ENCODE results near the gene DNAJC9. TPM values are rescaled to one million over a fixed set of nuclear protein-coding genes. Genes with fewer than 3 reads are reported as not detected.
A peak's percentile ranks its signal among the peaks of the same experiment; 100 is the strongest.

The DNAJC9 gene
- total and polyA plus RNA-seq, 12 donors: 5.6 to 11.2 (median 7.5) TPM

GRCh38 chr10:73247509-73248258 is 629 bp upstream of the DNAJC9 start:
- Histone ChIP-seq H3K36me3 (peaks cover 0 to 65% (median 17%) of the 10 kb centered on the region in 9 donors), H3K9me3 (no peaks in the 10 kb centered on the region), H3K4me1 (peaks cover 8 to 58% (median 43%) of the 10 kb centered on the region in 9 donors), H3K27me3 (no peaks in the 10 kb centered on the region), H3K27ac (peak overlapping the region; percentile 39 to 86 (median 80)), H3K4me3 (peak overlapping the region; percentile 69 to 98 (median 89))
- TF ChIP-seq, protein P1, sequence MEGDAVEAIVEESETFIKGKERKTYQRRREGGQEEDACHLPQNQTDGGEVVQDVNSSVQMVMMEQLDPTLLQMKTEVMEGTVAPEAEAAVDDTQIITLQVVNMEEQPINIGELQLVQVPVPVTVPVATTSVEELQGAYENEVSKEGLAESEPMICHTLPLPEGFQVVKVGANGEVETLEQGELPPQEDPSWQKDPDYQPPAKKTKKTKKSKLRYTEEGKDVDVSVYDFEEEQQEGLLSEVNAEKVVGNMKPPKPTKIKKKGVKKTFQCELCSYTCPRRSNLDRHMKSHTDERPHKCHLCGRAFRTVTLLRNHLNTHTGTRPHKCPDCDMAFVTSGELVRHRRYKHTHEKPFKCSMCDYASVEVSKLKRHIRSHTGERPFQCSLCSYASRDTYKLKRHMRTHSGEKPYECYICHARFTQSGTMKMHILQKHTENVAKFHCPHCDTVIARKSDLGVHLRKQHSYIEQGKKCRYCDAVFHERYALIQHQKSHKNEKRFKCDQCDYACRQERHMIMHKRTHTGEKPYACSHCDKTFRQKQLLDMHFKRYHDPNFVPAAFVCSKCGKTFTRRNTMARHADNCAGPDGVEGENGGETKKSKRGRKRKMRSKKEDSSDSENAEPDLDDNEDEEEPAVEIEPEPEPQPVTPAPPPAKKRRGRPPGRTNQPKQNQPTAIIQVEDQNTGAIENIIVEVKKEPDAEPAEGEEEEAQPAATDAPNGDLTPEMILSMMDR (IDR thresholded peaks at IDR 0.05): no peak
- ATAC-seq (no peak), DNase-seq (no peak)
- intact Hi-C loops (cut with DNase I): no loop called here
- 40 to 48% methylated on average over 4 of the region's 4 CpGs for WGBS, 2 donors

GRCh38 chr10:73246322-73246645 is 771 bp downstream of the DNAJC9 start:
- intact Hi-C loops (cut with DNase I): no loop called here
- TF ChIP-seq, protein P1 (IDR thresholded peaks at IDR 0.05): no peak
- WGBS, 2 donors: 4 to 5% methylated on average over 8 of the region's 8 CpGs
- ATAC-seq (no peak), DNase-seq (no peak)
- Histone ChIP-seq H3K27ac (peak overlapping the region in 8 of 10 donors; percentile 69 to 86 (median 82)), H3K27me3 (no peaks in the 10 kb centered on the region), H3K4me3 (peak overlapping the region; percentile 69 to 98 (median 89)), H3K36me3 (peaks cover 0 to 78% (median 23%) of the 10 kb centered on the region in 9 donors), H3K9me3 (no peaks in the 10 kb centered on the region), H3K4me1 (peaks cover 2 to 51% (median 35%) of the 10 kb centered on the region in 9 donors)

DNA sequence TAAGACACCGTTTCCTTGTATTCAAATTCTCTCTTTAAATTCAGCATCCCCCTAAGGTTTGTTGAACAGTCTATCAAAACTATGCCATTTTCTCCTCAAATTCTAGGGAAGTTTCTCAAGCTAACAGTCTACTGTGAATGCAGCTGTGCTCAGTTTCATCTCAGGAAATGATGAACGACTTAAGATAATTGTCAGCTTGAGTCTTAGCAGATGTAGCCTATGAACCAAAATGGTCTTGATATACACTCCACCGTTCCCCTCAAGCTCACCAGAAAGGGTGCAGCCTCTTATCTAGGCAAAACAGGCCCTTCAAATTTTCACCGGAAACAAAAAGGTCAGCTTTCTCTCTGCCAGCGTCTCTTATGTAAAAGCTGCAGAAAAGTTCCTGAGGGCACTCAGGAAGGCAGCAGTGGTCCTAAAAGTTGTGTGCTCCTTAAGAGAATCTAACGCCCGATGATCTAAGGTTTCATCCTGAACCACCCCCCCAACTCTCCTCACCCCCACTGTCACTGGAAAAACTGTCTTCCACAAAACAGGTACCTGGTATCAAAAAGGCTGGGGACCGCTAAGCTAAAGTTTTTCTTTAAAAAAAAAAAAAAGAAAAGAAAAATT is 2.1 kb downstream of the DNAJC9 start:
- peaks cover 0 to 41% (median 27%) of the 10 kb centered on the region in 9 donors for H3K4me1 ChIP-seq
- H3K27me3 ChIP-seq: no peaks in the 10 kb centered on the region
- DNase-seq: no peak
- H3K4me3 ChIP-seq: peak overlapping the region in 1 of 10 donors; percentile 69
- 39 to 41% methylated on average over 8 of the region's 8 CpGs for WGBS, 2 donors
- no peak for ATAC-seq
- H3K9me3 ChIP-seq: no peaks in the 10 kb centered on the region
- H3K36me3 ChIP-seq: peaks cover 0 to 78% (median 18%) of the 10 kb centered on the region in 9 donors
- TF ChIP-seq, protein P1 (IDR thresholded peaks at IDR 0.05): no peak
- intact Hi-C loops (cut with DNase I): no loop called here
- H3K27ac ChIP-seq: peak overlapping the region in 1 of 10 donors; percentile 13

DNA sequence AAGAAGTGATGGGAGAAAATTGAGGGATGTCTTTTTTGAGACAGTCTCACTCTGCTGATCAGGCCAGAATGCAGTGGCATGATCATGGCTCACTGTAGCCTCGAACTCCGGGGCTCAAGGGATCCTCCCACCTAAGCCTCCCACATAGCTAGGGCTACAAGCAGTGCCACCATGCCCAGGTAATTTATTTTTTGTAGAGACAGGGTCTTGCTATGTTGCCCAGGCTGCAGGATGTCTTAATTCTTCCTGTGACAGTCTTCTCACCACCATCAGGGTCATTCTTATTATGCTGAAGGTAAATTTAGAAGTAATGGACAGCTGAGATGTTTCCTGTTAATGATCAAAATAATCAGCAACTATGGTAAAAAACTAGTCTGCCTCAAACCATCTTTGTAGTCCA is 7.1 kb downstream of the DNAJC9 start:
- peaks cover 0 to 16% (median 3%) of the 10 kb centered on the region in 9 donors for H3K4me1 ChIP-seq
- DNase-seq (no peak), ATAC-seq (no peak)
- TF ChIP-seq, protein P1 (IDR thresholded peaks at IDR 0.05): no peak
- intact Hi-C loops (cut with DNase I): no loop called here
- no peaks in the 10 kb centered on the region for H3K27me3 ChIP-seq
- WGBS, 2 donors: 91 to 96% methylated on average over 2 of the region's 2 CpGs
- no peak overlapping the region for H3K27ac ChIP-seq
- no peak overlapping the region for H3K4me3 ChIP-seq
- H3K9me3 ChIP-seq: no peaks in the 10 kb centered on the region
- peaks cover 0 to 100% (median 14%) of the 10 kb centered on the region in 9 donors for H3K36me3 ChIP-seq
